Activated T-helper 1 cell treated with anti-CD3 and anti-CD28 coated beads, Interleukin-12 subunit alpha, Interleukin-12 subunit beta, Interleukin-2, Interleukin-4 antibody, amounts not matched to agents 30 ng/mL and 10 ng/mL and 1 ng/mL, durations not matched to agents 14 hours and 24 hours and 36 hours (primary cell): Measurements from ENCODE around the gene TSHZ2. TPM values are rescaled to one million over a fixed set of nuclear protein-coding genes. Genes with fewer than 3 reads are reported as not detected.

Source experiments
- DNase-seq: peaks from one replicate; pipeline ENCODE4 v3.0.0; 2021; ENCODE audit warnings: low spot score
- H3K27ac Mint-ChIP-seq: one replicate; pipeline ENCODE4 v1.8.0; 2021; ENCODE audit warnings: mild to moderate bottlenecking, mixed read lengths
- H3K27me3 Mint-ChIP-seq: one replicate; pipeline ENCODE4 v1.8.0; 2022; ENCODE audit warnings: mild to moderate bottlenecking, moderate library complexity, mixed read lengths; ENCODE audit not compliant: insufficient read depth
- H3K36me3 Mint-ChIP-seq: one replicate; pipeline ENCODE4 v1.8.0; 2021; ENCODE audit warnings: low read depth, mixed read lengths
- H3K4me1 Mint-ChIP-seq: one replicate; pipeline ENCODE4 v1.8.0; 2021; ENCODE audit warnings: low read depth, mixed read lengths
- H3K4me3 Mint-ChIP-seq: one replicate; pipeline ENCODE4 v1.8.0; 2021; ENCODE audit warnings: mild to moderate bottlenecking, moderate library complexity, mixed read lengths
- H3K9me3 Mint-ChIP-seq: one replicate; pipeline ENCODE4 v1.8.0; 2021; ENCODE audit warnings: mixed read lengths
- intact Hi-C: fragments of 100-400 bp; cut with micrococcal nuclease; formaldehyde crosslinking; loops from one replicate; pipeline ENCODE4 v1.15.1; 2024
- total RNA-seq: library from RNA; stranded (reverse); gene quantifications from 2 replicates; pipeline ENCODE4 v1.2.3, GENCODE V29; 2022

TSHZ2 gene
- total RNA-seq, 1 donor from 2014 or later, result 26.0 TPM

DNA sequence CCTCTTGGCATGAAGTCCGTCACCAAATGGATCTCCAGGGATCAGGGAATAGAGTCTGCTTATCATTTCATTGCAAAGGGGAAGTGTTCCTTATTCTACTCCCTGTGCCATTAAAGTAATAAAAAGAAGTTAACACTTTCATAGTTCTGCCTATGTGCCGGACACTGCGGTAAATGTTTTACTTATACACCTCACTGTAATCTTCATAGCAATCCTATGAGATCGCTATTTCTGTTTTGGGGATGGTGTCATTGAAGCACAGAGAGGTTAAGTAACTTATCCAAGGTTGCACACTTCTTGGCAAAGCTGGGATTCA, 177.7 kb downstream of the TSHZ2 start:
- Mint-ChIP-seq H3K4me3 (no peak overlapping the region), H3K27ac (no peak overlapping the region), H3K36me3 (peaks cover 7% of the 10 kb centered on the region), H3K4me1 (peaks cover 70% of the 10 kb centered on the region), H3K9me3 (no peaks in the 10 kb centered on the region), H3K27me3 (no peaks in the 10 kb centered on the region)
- intact Hi-C loops, result loop anchor here (5.0 kb wide), 2 partner anchors 738 to 843 kb away; no protein-coding TSS in a partner anchor
- DNase-seq, result no peak

- DNase-seq, result no peak
- H3K27me3 Mint-ChIP-seq, result no peaks in the 10 kb centered on the region
- peaks cover 70% of the 10 kb centered on the region for H3K4me1 Mint-ChIP-seq
- H3K27ac Mint-ChIP-seq, result no peak overlapping the region
- intact Hi-C loops, result no loop called here
- H3K4me3 Mint-ChIP-seq, result no peak overlapping the region
- peaks cover 9% of the 10 kb centered on the region for H3K36me3 Mint-ChIP-seq
- H3K9me3 Mint-ChIP-seq, result no peaks in the 10 kb centered on the region
These were observed 178.4 kb downstream of the TSHZ2 start for GRCh38 chr20:53150532-53150931.

DNA sequence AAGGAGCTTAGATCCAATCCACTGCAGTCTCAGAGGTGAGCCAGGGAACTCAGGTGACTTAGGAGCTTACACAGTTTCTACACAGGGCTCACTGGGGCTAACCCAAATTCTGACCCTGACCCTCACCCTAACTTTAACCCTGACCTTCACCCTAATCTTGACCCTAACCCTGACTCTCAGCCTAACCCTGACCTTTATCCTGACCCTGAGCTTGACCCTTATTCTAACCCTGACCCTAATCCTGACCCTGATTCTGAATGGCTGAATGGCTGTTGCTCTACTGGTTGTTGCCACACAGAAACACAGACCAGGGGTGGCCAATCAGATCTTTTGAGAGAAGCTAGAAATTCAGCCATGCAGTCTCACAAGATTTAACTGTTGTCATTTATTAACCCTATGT, 180.1 kb downstream of the TSHZ2 start:
- intact Hi-C loops, result no loop called here
- H3K4me1 Mint-ChIP-seq, result peaks cover 63% of the 10 kb centered on the region
- peaks cover 10% of the 10 kb centered on the region for H3K36me3 Mint-ChIP-seq

GRCh38 chr20:53154540-53154939, 182.4 kb downstream of the TSHZ2 start:
- no peaks in the 10 kb centered on the region for H3K27me3 Mint-ChIP-seq
- H3K9me3 Mint-ChIP-seq, result peaks cover 10% of the 10 kb centered on the region
- H3K36me3 Mint-ChIP-seq, result peaks cover 20% of the 10 kb centered on the region
- no peak for DNase-seq
- peak overlapping the region; percentile 52 for H3K4me3 Mint-ChIP-seq
- no peak overlapping the region for H3K27ac Mint-ChIP-seq
- peaks cover 58% of the 10 kb centered on the region for H3K4me1 Mint-ChIP-seq
- intact Hi-C loops, result loop anchor here (1.0 to 2.0 kb wide), 2 partner anchors 8 to 180 kb away; no protein-coding TSS in a partner anchor

More for the DNA sequence above, 180.1 kb downstream of the TSHZ2 start:
- no peak overlapping the region for H3K4me3 Mint-ChIP-seq
- no peaks in the 10 kb centered on the region for H3K9me3 Mint-ChIP-seq
- H3K27me3 Mint-ChIP-seq, result no peaks in the 10 kb centered on the region
- DNase-seq, result no peak
- no peak overlapping the region for H3K27ac Mint-ChIP-seq

GRCh38 chr20:53157443-53158408, 185.6 kb downstream of the TSHZ2 start:
- H3K27me3 Mint-ChIP-seq, result no peaks in the 10 kb centered on the region
- H3K36me3 Mint-ChIP-seq, result peaks cover 22% of the 10 kb centered on the region
- H3K27ac Mint-ChIP-seq, result peak overlapping the region; percentile 50
- intact Hi-C loops, result loop anchor here (2.0 to 5.0 kb wide), 2 partner anchors 45 to 785 kb away; no protein-coding TSS in a partner anchor
- H3K4me3 Mint-ChIP-seq, result peak overlapping the region; percentile 12
- DNase-seq, result no peak
- H3K4me1 Mint-ChIP-seq, result peaks cover 65% of the 10 kb centered on the region
- H3K9me3 Mint-ChIP-seq, result peaks cover 10% of the 10 kb centered on the region

GRCh38 chr20:53159160-53159559, 187.0 kb downstream of the TSHZ2 start:
- no peak overlapping the region for H3K4me3 Mint-ChIP-seq
- peaks cover 59% of the 10 kb centered on the region for H3K4me1 Mint-ChIP-seq
- no peaks in the 10 kb centered on the region for H3K27me3 Mint-ChIP-seq
- H3K36me3 Mint-ChIP-seq, result peaks cover 22% of the 10 kb centered on the region
- no peak for DNase-seq
- H3K27ac Mint-ChIP-seq, result no peak overlapping the region
- peaks cover 10% of the 10 kb centered on the region for H3K9me3 Mint-ChIP-seq
- intact Hi-C loops, result loop anchor here (5.0 kb wide), 1 partner anchor 783 kb away; no protein-coding TSS in a partner anchor

DNA sequence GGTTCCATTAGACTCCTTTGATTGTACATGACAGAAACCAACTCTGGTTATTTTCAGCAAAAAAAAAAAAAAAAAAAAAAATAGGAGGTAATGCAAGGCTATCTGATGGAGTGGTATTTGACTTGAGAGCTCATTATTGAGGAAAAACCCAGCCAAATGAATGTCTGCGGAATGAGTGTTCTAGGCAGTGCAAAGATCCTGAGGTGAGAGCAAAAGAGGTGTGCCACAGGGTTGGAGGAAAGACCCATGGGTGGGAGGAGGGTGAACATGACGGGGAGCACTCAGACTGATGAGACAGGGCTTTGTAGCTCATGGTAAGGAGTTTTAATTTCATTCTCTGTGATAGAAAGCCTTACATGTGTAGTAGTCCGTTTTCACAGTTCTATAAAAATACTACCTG, 188.9 kb downstream of the TSHZ2 start:
- Mint-ChIP-seq H3K36me3 (peaks cover 15% of the 10 kb centered on the region), H3K27me3 (no peaks in the 10 kb centered on the region), H3K4me3 (no peak overlapping the region), H3K9me3 (peaks cover 10% of the 10 kb centered on the region), H3K4me1 (peaks cover 44% of the 10 kb centered on the region), H3K27ac (peak overlapping the region; percentile 45)
- no peak for DNase-seq
- intact Hi-C loops, result loop anchor here (2.0 kb wide), 1 partner anchor 56 kb away; no protein-coding TSS in a partner anchor

GRCh38 chr20:53161473-53161872, 189.3 kb downstream of the TSHZ2 start:
- no peak for DNase-seq
- Mint-ChIP-seq H3K9me3 (peaks cover 10% of the 10 kb centered on the region), H3K4me3 (no peak overlapping the region), H3K27me3 (no peaks in the 10 kb centered on the region), H3K27ac (peak overlapping the region; percentile 45), H3K36me3 (peaks cover 14% of the 10 kb centered on the region), H3K4me1 (peaks cover 40% of the 10 kb centered on the region)
- intact Hi-C loops, result loop anchor here (2.0 kb wide), 1 partner anchor 55 kb away; no protein-coding TSS in a partner anchor

GRCh38 chr20:53162251-53162835, 190.2 kb downstream of the TSHZ2 start:
- H3K27ac Mint-ChIP-seq, result peak overlapping the region; percentile 53
- intact Hi-C loops, result loop anchor here (2.0 kb wide), 1 partner anchor 16 kb away; no protein-coding TSS in a partner anchor
- peaks cover 13% of the 10 kb centered on the region for H3K36me3 Mint-ChIP-seq
- no peak for DNase-seq
- peak overlapping the region; percentile 34 for H3K4me3 Mint-ChIP-seq
- H3K9me3 Mint-ChIP-seq, result peaks cover 9% of the 10 kb centered on the region
- H3K27me3 Mint-ChIP-seq, result no peaks in the 10 kb centered on the region
- H3K4me1 Mint-ChIP-seq, result peaks cover 34% of the 10 kb centered on the region

- no peak overlapping the region for H3K27ac Mint-ChIP-seq
- H3K4me1 Mint-ChIP-seq, result peaks cover 24% of the 10 kb centered on the region
- no peaks in the 10 kb centered on the region for H3K27me3 Mint-ChIP-seq
- no peak for DNase-seq
- no peaks in the 10 kb centered on the region for H3K9me3 Mint-ChIP-seq
- no peak overlapping the region for H3K4me3 Mint-ChIP-seq
- intact Hi-C loops, result loop anchor here (2.0 kb wide), 1 partner anchor 17 kb away; no protein-coding TSS in a partner anchor
- peaks cover 6% of the 10 kb centered on the region for H3K36me3 Mint-ChIP-seq
These were observed 191.3 kb downstream of the TSHZ2 start for GRCh38 chr20:53163486-53163885.

GRCh38 chr20:53164072-53164471, 191.9 kb downstream of the TSHZ2 start:
- H3K4me1 Mint-ChIP-seq, result peaks cover 24% of the 10 kb centered on the region
- H3K36me3 Mint-ChIP-seq, result peaks cover 5% of the 10 kb centered on the region
- H3K27ac Mint-ChIP-seq, result no peak overlapping the region
- no peak for DNase-seq
- no peaks in the 10 kb centered on the region for H3K9me3 Mint-ChIP-seq
- intact Hi-C loops, result no loop called here
- H3K4me3 Mint-ChIP-seq, result no peak overlapping the region
- no peaks in the 10 kb centered on the region for H3K27me3 Mint-ChIP-seq

DNA sequence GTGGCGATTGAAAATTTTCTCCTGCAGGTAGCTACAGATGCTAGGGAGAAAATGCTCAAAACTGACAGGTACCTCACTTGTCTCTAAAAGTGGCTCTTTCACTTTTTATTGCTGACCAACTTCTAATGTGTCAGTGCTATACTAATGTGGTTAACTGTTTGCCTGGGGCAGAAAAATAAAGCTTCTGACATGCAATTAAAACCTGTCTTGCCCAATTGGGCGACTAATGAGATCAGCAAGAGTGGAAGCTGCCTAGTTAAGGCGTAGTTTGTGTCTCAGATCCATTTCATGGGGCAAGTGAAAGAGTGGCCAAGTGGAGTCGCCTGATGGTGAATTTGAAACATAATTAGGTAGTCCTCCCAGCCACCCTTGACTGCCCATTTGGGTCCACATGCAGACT, 193.3 kb downstream of the TSHZ2 start:
- Mint-ChIP-seq H3K4me1 (peaks cover 24% of the 10 kb centered on the region), H3K36me3 (peaks cover 5% of the 10 kb centered on the region), H3K4me3 (no peak overlapping the region), H3K27me3 (no peaks in the 10 kb centered on the region), H3K9me3 (no peaks in the 10 kb centered on the region), H3K27ac (no peak overlapping the region)
- DNase-seq, result no peak
- intact Hi-C loops, result no loop called here

- H3K4me3 Mint-ChIP-seq, result no peak overlapping the region
- intact Hi-C loops, result no loop called here
- H3K36me3 Mint-ChIP-seq, result no peaks in the 10 kb centered on the region
- H3K27ac Mint-ChIP-seq, result no peak overlapping the region
- peaks cover 5% of the 10 kb centered on the region for H3K4me1 Mint-ChIP-seq
- DNase-seq, result no peak
- H3K9me3 Mint-ChIP-seq, result no peaks in the 10 kb centered on the region
- H3K27me3 Mint-ChIP-seq, result no peaks in the 10 kb centered on the region
These were observed 196.3 kb downstream of the TSHZ2 start for GRCh38 chr20:53168491-53168890.
